Upper lobe of left lung (tissue), 6 donors: ENCODE data around the gene TMEM51. TPM values are rescaled to one million over a fixed set of nuclear protein-coding genes. Genes with fewer than 3 reads are reported as not detected.
A peak's percentile ranks its signal among the peaks of the same experiment; 100 is the strongest.

Experiments
- ATAC-seq, 2 donors: fragments of 200-7000 bp; cut with Tn5 transposase; one replicate each; pipeline ENCODE4 v1.9.1; 2022; ENCODE audit warnings: mild to moderate bottlenecking in 2 of 2, moderate library complexity in 2 of 2; ENCODE audit not compliant: low FRiP score in 2 of 2
- DNase-seq, 2 donors: peaks; one replicate each; pipeline ENCODE4 v3.0.0-alpha.2; 2019 to 2020
- H3K27ac ChIP-seq, 4 donors: fragments of 200-600 bp; sonication (generic); one replicate each; pipeline ENCODE4 v1.5.1; 2016 to 2019
- H3K27me3 ChIP-seq, 4 donors: fragments of 200-600 bp; sonication (generic); one replicate each; pipeline ENCODE4 v1.5.1; 2017 to 2019
- H3K36me3 ChIP-seq, 4 donors: fragments of 200-600 bp; sonication (generic); one replicate each; pipeline ENCODE4 v1.5.1; 2016 to 2019
- H3K4me1 ChIP-seq, 4 donors: fragments of 200-600 bp; sonication (generic); one replicate each; pipeline ENCODE4 v1.5.1; 2018 to 2019
- H3K4me3 ChIP-seq, 4 donors: fragments of 200-600 bp; sonication (generic); one replicate each; pipeline ENCODE4 v1.5.1; 2017 to 2019; ENCODE audit warnings: mild to moderate bottlenecking in 2 of 4, moderate library complexity in 1 of 4
- H3K9me3 ChIP-seq, 4 donors: fragments of 200-600 bp; sonication (generic); one replicate each; pipeline ENCODE4 v1.5.1; 2018 to 2019
- EP300 ChIP-seq, 4 donors: sonication (generic); formaldehyde crosslinking; IDR thresholded peaks; one replicate each; pipeline ENCODE4 v1.5.1; 2017; ENCODE audit warnings: antibody characterized with exemption in 4 of 4, control low read depth in 2 of 4
- POLR2A ChIP-seq, 4 donors: fragments of 450-650 bp; IDR thresholded peaks; one replicate each; pipeline ENCODE4 v1.5.1; 2016 to 2017; ENCODE audit warnings: antibody characterized with exemption in 4 of 4, mild to moderate bottlenecking in 2 of 4
- POLR2AphosphoS5 ChIP-seq, 2 donors: sonication (generic); formaldehyde crosslinking; IDR thresholded peaks; one replicate each; pipeline ENCODE4 v1.5.1; 2017; ENCODE audit warnings: antibody characterized with exemption in 2 of 2
- WGBS, 2 donors: methylation state at CpG; one replicate each; pipeline ENCODE4 v1.1.5; 2017 to 2018; 5-methylcytosine and 5-hydroxymethylcytosine counted together
- total RNA-seq, 6 donors: library from RNA; depleted of rRNA in 4 of 6; stranded (reverse); fragments of >200 nt in 4 of 6; gene quantifications; one replicate each; pipeline versions ENCODE4 v1.1.0 to v1.2.1, GENCODE V29; 2016 to 2021
- TF ChIP-seq, protein P1 (sequence below), 6 experiments: fragments of 450-650 bp in 4 of 6; fragments of 200-600 bp in 2 of 6; sonication (generic) in 2 of 6; IDR thresholded peaks; one replicate each; pipeline ENCODE4 v1.5.1; 2016 to 2019; ENCODE audit warnings: antibody characterized with exemption in 6 of 6
- donor health status: DM: no; HTN: no; CAD: no; lungs with moderate emphysema.
- donor health status: DM: no; HTN: yes; CAD: no; lungs with severe emphysema.

Gene TMEM51
- total RNA-seq, 6 donors from 2014 or later: 6.3 to 22.4 (median 14.6) TPM

GRCh38 chr1:15226388-15227255, 73.1 kb downstream of the TMEM51 start:
- WGBS, 2 donors: 78 to 79% methylated on average over 10 to 17 of the region's 17 CpGs
- no peaks in the 10 kb centered on the region for H3K27me3 ChIP-seq
- TF ChIP-seq POLR2A (IDR thresholded peaks at IDR 0.05) (no peak), POLR2AphosphoS5 (IDR thresholded peaks at IDR 0.05) (no peak), EP300 (IDR thresholded peaks at IDR 0.05) (no peak)
- TF ChIP-seq, protein P1, sequence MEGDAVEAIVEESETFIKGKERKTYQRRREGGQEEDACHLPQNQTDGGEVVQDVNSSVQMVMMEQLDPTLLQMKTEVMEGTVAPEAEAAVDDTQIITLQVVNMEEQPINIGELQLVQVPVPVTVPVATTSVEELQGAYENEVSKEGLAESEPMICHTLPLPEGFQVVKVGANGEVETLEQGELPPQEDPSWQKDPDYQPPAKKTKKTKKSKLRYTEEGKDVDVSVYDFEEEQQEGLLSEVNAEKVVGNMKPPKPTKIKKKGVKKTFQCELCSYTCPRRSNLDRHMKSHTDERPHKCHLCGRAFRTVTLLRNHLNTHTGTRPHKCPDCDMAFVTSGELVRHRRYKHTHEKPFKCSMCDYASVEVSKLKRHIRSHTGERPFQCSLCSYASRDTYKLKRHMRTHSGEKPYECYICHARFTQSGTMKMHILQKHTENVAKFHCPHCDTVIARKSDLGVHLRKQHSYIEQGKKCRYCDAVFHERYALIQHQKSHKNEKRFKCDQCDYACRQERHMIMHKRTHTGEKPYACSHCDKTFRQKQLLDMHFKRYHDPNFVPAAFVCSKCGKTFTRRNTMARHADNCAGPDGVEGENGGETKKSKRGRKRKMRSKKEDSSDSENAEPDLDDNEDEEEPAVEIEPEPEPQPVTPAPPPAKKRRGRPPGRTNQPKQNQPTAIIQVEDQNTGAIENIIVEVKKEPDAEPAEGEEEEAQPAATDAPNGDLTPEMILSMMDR (IDR thresholded peaks at IDR 0.05): no peak
- DNase-seq (no peak), ATAC-seq (no peak)
- H3K4me3 ChIP-seq: no peak overlapping the region
- peaks cover 0 to 9% (median 7%) of the 10 kb centered on the region in 4 donors for H3K4me1 ChIP-seq
- no peak overlapping the region for H3K27ac ChIP-seq
- H3K9me3 ChIP-seq: no peaks in the 10 kb centered on the region
- H3K36me3 ChIP-seq: no peaks in the 10 kb centered on the region

DNA sequence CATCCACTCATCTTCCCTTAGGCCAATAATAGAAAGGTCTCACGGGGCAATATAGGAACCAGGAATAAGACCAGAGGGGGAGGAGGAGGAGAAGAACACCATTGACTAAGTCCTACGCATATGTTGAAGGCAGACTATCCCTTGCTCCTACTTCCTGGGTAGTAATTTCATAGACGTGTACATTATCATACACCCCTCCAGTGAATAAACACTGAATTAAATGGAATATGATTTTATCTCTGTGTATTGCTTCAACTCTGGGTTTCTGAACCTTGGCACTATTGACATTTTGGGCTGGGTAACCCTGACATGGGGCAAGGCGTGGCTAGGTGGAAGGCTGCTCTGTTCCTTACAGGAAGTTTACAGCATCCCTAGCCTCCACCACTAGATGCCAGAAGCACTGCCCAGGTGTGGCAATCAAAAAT, 76.2 kb downstream of the TMEM51 start:
- Histone ChIP-seq H3K27ac (no peak overlapping the region), H3K4me1 (peaks cover 0 to 2% (median under 1%) of the 10 kb centered on the region in 4 donors), H3K36me3 (no peaks in the 10 kb centered on the region), H3K27me3 (no peaks in the 10 kb centered on the region), H3K9me3 (no peaks in the 10 kb centered on the region), H3K4me3 (no peak overlapping the region)
- TF ChIP-seq EP300 (IDR thresholded peaks at IDR 0.05) (no peak), POLR2A (IDR thresholded peaks at IDR 0.05) (no peak), POLR2AphosphoS5 (IDR thresholded peaks at IDR 0.05) (no peak)
- TF ChIP-seq, protein P1 (IDR thresholded peaks at IDR 0.05): no peak
- DNase-seq (no peak), ATAC-seq (no peak)
- WGBS, 2 donors: 46 to 67% methylated on average over 4 of the region's 4 CpGs

DNA sequence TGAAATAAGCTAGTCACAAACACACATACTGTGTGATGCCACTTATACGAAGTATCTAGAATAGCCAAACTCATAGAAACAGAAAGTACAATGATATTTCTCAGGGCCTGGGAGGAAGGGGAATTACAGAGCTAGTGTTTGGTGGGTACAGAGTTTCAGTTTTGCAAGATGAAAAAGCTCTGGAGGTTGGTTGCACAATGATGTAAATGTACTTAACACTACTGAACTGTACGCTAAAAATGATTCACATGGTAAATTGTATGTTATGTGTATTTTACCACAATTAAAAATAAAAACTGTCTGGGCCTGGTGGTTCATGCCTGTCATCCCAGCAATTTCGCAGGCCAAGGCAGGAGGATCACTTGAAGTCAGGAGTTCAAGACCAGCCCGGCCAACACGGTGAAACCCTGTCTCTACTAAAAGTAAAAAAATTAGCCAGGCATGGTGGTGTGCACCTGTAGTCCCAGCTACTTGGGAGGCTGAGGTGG, 78.2 kb downstream of the TMEM51 start:
- ATAC-seq (peak in 1 of 2 donors; percentile 42), DNase-seq (no peak)
- peak overlapping the region in 1 of 4 donors; percentile 7 for H3K27ac ChIP-seq
- WGBS, 2 donors: 63 to 64% methylated on average over 5 of the region's 5 CpGs
- no peaks in the 10 kb centered on the region for H3K27me3 ChIP-seq
- H3K4me3 ChIP-seq: no peak overlapping the region
- H3K4me1 ChIP-seq: no peaks in the 10 kb centered on the region
- no peaks in the 10 kb centered on the region for H3K36me3 ChIP-seq
- no peak for TF ChIP-seq EP300 (IDR thresholded peaks at IDR 0.05)
- no peak for TF ChIP-seq POLR2AphosphoS5 (IDR thresholded peaks at IDR 0.05)
- TF ChIP-seq, protein P1 (IDR thresholded peaks at IDR 0.05): no peak
- no peak for TF ChIP-seq POLR2A (IDR thresholded peaks at IDR 0.05)
- no peaks in the 10 kb centered on the region for H3K9me3 ChIP-seq

DNA sequence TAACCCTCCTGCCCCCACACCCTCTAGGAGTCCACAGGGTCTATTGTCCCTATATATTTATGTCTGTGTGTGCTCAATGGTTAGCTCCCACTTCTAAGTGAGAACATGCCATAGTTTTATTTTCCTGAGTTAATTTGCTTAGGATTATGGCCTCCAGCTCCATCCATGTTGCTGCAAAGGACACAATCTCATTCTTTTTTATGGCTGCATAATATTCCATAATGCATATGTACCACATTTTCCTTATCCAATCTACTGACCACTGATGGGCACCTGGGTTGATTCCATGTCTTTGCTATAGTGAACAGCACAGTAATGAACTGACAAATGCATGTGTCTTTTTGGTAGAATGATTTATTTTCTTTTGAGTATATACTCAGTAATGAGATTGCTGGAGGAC, 80.1 kb downstream of the TMEM51 start:
- DNase-seq (no peak), ATAC-seq (no peak)
- H3K9me3 ChIP-seq: no peaks in the 10 kb centered on the region
- H3K4me1 ChIP-seq: no peaks in the 10 kb centered on the region
- no peak overlapping the region for H3K4me3 ChIP-seq
- no peaks in the 10 kb centered on the region for H3K27me3 ChIP-seq
- no peaks in the 10 kb centered on the region for H3K36me3 ChIP-seq
- H3K27ac ChIP-seq: no peak overlapping the region
- TF ChIP-seq POLR2A (IDR thresholded peaks at IDR 0.05): no peak
- TF ChIP-seq EP300 (IDR thresholded peaks at IDR 0.05): no peak
- TF ChIP-seq POLR2AphosphoS5 (IDR thresholded peaks at IDR 0.05): no peak
- TF ChIP-seq, protein P1 (IDR thresholded peaks at IDR 0.05): no peak
